H1 (cell line): ENCODE results near the gene SLAMF6. TPM values are rescaled to one million over a fixed set of nuclear protein-coding genes. Genes with fewer than 3 reads are reported as not detected.
A peak's percentile ranks its signal among the peaks of the same experiment; 100 is the strongest.

Source experiments
- CTCF ChIA-PET: fragments of 300-600 bp; sonication (Branson Sonifier 250); formaldehyde crosslinking; loops from one replicate; lab custom pipeline; 2021; ENCODE audit not compliant: partially characterized antibody; lab: Charles Lee
- POLR2A ChIA-PET: fragments of 300-600 bp; sonication (Branson Sonifier 250); formaldehyde crosslinking; loops from one replicate; lab custom pipeline; 2021; ENCODE audit warnings: inconsistent platforms; ENCODE audit not compliant: partially characterized antibody; lab: Charles Lee
- DNase-seq, 2 experiments: peaks; one replicate each; pipeline versions ENCODE4 v3.0.0 to v3.0.0-alpha.2; 2010 to 2022; ENCODE audit warnings: low spot score in 2 of 2, low read depth in 1 of 2, mixed read lengths in 1 of 2
- FAIRE-seq: peaks from 2 replicates; lab custom pipeline; 2011; peaks lifted over from hg19 to GRCh38; lab: Jason Lieb, UNC
- H2AFZ ChIP-seq: 2 replicates; pipeline ENCODE4 v1.8.1; 2012; ENCODE audit warnings: low read length, inconsistent platforms
- H2AK5ac ChIP-seq: 2 replicates; pipeline ENCODE4 v1.6.1; 2013; ENCODE audit warnings: low read depth, low read length
- H2BK120ac ChIP-seq: replicated peaks from 2 replicates; pipeline ENCODE3; 2013; ENCODE audit warnings: low read depth, low read length, inconsistent platforms
- H2BK12ac ChIP-seq: 2 replicates; pipeline ENCODE4 v1.6.1; 2013; ENCODE audit warnings: low read depth, low read length
- H2BK15ac ChIP-seq: 2 replicates; pipeline ENCODE4 v1.6.1; 2013; ENCODE audit warnings: low read length
- H2BK20ac ChIP-seq: 2 replicates; pipeline ENCODE4 v1.6.1; 2013; ENCODE audit warnings: low read length
- H2BK5ac ChIP-seq: 2 replicates; pipeline ENCODE4 v1.6.1; 2013; ENCODE audit warnings: low read depth, low read length
- H3K14ac ChIP-seq: 2 replicates; pipeline ENCODE4 v1.6.1; 2013; ENCODE audit warnings: inconsistent platforms; ENCODE audit not compliant: insufficient read length
- H3K18ac ChIP-seq: 2 replicates; pipeline ENCODE4 v1.6.1; 2013; ENCODE audit warnings: low read length; ENCODE audit errors: extremely low read depth
- H3K23ac ChIP-seq: 2 replicates; pipeline ENCODE4 v1.6.1; 2013; ENCODE audit warnings: inconsistent platforms; ENCODE audit not compliant: insufficient read length
- H3K23me2 ChIP-seq: 2 replicates; pipeline ENCODE4 v1.6.1; 2013; ENCODE audit warnings: low read depth, low read length
- H3K27ac ChIP-seq: 2 replicates; pipeline ENCODE4 v1.6.1; 2011; ENCODE audit warnings: low read depth, low read length, inconsistent platforms
- H3K27me3 ChIP-seq, 4 experiments: replicated peaks in 1 of 4; 1 replicate in 1 of 4; 2 replicates in 3 of 4; pipeline versions ENCODE4 v1.6.1 to v1.8.1; 2011 to 2013; ENCODE audit warnings: low read length in 3 of 4, mild to moderate bottlenecking in 3 of 4, inconsistent platforms in 2 of 4, mixed read lengths in 2 of 4, moderate library complexity in 1 of 4; ENCODE audit not compliant: control insufficient read depth in 3 of 4, insufficient read depth in 3 of 4; ENCODE audit errors: extremely low read depth in 1 of 4
- H3K36me3 ChIP-seq, 4 experiments: 2 replicates each; pipeline versions ENCODE4 v1.6.1 to v1.8.1; 2011 to 2013; ENCODE audit warnings: mild to moderate bottlenecking in 4 of 4, low read length in 3 of 4, moderate library complexity in 2 of 4, control low read depth in 1 of 4, inconsistent platforms in 1 of 4; ENCODE audit not compliant: insufficient read depth in 4 of 4, control insufficient read depth in 2 of 4
- H3K4ac ChIP-seq: replicated peaks from 2 replicates; pipeline ENCODE3; 2013; ENCODE audit warnings: low read length, low read depth, mixed read lengths, inconsistent platforms; ENCODE audit not compliant: insufficient read length
- H3K4me1 ChIP-seq, 4 experiments: replicated peaks in 1 of 4; 1 replicate in 1 of 4; 2 replicates in 3 of 4; pipeline versions ENCODE4 v1.6.1 to v1.8.1; 2011 to 2013; ENCODE audit warnings: low read length in 3 of 4, inconsistent platforms in 2 of 4, mixed read lengths in 1 of 4; ENCODE audit not compliant: insufficient read depth in 4 of 4, control insufficient read depth in 3 of 4
- H3K4me2 ChIP-seq, 2 experiments: 2 replicates each; pipeline versions ENCODE4 v1.6.1 to v1.8.1; 2011 to 2013; ENCODE audit warnings: low read depth in 2 of 2, low read length in 2 of 2, control low read depth in 1 of 2, inconsistent platforms in 1 of 2, mild to moderate bottlenecking in 1 of 2; ENCODE audit not compliant: insufficient read depth in 1 of 2
- H3K4me3 ChIP-seq, 4 experiments: fragments of 200-600, 300-600 bp in 1 of 4; sonication (generic), shearing (Covaris generic), sonication (Bioruptor Twin) in 1 of 4; 2 replicates each; pipeline versions ENCODE4 v1.5.1 to v1.8.1; 2011 to 2016; ENCODE audit warnings: low read length in 4 of 4, low read depth in 3 of 4, control low read depth in 2 of 4, inconsistent platforms in 2 of 4, mild to moderate bottlenecking in 2 of 4, mixed read lengths in 1 of 4, moderate library complexity in 1 of 4; ENCODE audit not compliant: insufficient read depth in 2 of 4; ENCODE audit errors: extremely low read depth in 1 of 4
- H3K56ac ChIP-seq: replicated peaks from 2 replicates; pipeline ENCODE3; 2013; ENCODE audit warnings: low read depth, mild to moderate bottlenecking, mixed read lengths, low read length, inconsistent platforms; ENCODE audit not compliant: insufficient read length
- H3K79me1 ChIP-seq: 2 replicates; pipeline ENCODE4 v1.6.1; 2013; ENCODE audit warnings: low read depth, low read length, control low read depth
- H3K79me2 ChIP-seq, 2 experiments: 2 replicates each; pipeline versions ENCODE4 v1.6.1 to v1.8.1; 2012 to 2013; ENCODE audit warnings: low read length in 2 of 2, mild to moderate bottlenecking in 2 of 2, inconsistent platforms in 1 of 2; ENCODE audit not compliant: insufficient read depth in 2 of 2, control insufficient read depth in 1 of 2
- H3K9ac ChIP-seq, 4 experiments: replicated peaks in 1 of 4; 1 replicate in 1 of 4; 2 replicates in 3 of 4; pipeline versions ENCODE4 v1.6.1 to v1.8.1; 2011 to 2013; ENCODE audit warnings: low read depth in 3 of 4, low read length in 3 of 4, control low read depth in 2 of 4, mild to moderate bottlenecking in 2 of 4, moderate library complexity in 2 of 4, inconsistent platforms in 1 of 4; ENCODE audit errors: extremely low read depth in 1 of 4
- H3K9me3 ChIP-seq, 2 experiments: 2 replicates each; pipeline versions ENCODE4 v1.6.1 to v1.8.1; 2012 to 2013; ENCODE audit warnings: mild to moderate bottlenecking in 2 of 2, moderate library complexity in 2 of 2, control low read depth in 1 of 2, inconsistent platforms in 1 of 2, low read depth in 1 of 2, low read length in 1 of 2, mixed read lengths in 1 of 2; ENCODE audit not compliant: insufficient read depth in 2 of 2
- H4K20me1 ChIP-seq, 2 experiments: replicated peaks in 1 of 2; 2 replicates each; pipeline versions ENCODE3 to v1.8.1; 2011 to 2013; ENCODE audit warnings: inconsistent platforms in 2 of 2, low read length in 2 of 2, mild to moderate bottlenecking in 1 of 2; ENCODE audit not compliant: insufficient read depth in 2 of 2, control insufficient read depth in 1 of 2
- H4K5ac ChIP-seq: 2 replicates; pipeline ENCODE4 v1.6.1; 2013; ENCODE audit warnings: low read length, low read depth, mixed read lengths, inconsistent platforms; ENCODE audit not compliant: insufficient read length
- H4K8ac ChIP-seq: 2 replicates; pipeline ENCODE4 v1.8.0; 2013; ENCODE audit warnings: mild to moderate bottlenecking, moderate library complexity, low read length, inconsistent platforms; ENCODE audit not compliant: insufficient read depth; ENCODE audit errors: extremely low read depth
- H4K91ac ChIP-seq: replicated peaks from 2 replicates; pipeline ENCODE3; 2013; ENCODE audit warnings: low read length, mixed read lengths, inconsistent platforms; ENCODE audit not compliant: insufficient read length
- CTCF ChIP-seq, 3 experiments: IDR thresholded peaks; 1 replicate in 2 of 3; 2 replicates in 1 of 3; pipeline versions ENCODE4 v1.5.1 to v1.6.1; 2011; ENCODE audit warnings: low read length in 3 of 3, mild to moderate bottlenecking in 3 of 3, inconsistent platforms in 2 of 3, low read depth in 1 of 3, moderate library complexity in 1 of 3; ENCODE audit not compliant: insufficient read depth in 1 of 3; ENCODE audit errors: control extremely low read depth in 1 of 3
- MAX ChIP-seq: IDR thresholded peaks from 2 replicates; pipeline ENCODE4 v1.6.1; 2012; ENCODE audit warnings: inconsistent platforms
- WGBS, 2 experiments: shearing (Covaris generic) in 1 of 2; methylation state at CpG; one replicate each; pipeline versions ENCODE4 v1.1.6 to v1.1.7; 2013 to 2015; ENCODE audit warnings: low lambda C conversion rate in 2 of 2, mixed read lengths in 2 of 2, inconsistent platforms in 1 of 2, low coverage in 1 of 2, missing lambda C conversion rate in 1 of 2; ENCODE audit not compliant: insufficient replicate concordance in 2 of 2, insufficient coverage in 1 of 2, insufficient read length in 1 of 2; ENCODE audit errors: extremely low coverage in 1 of 2, missing lambda C conversion rate in 1 of 2; 5-methylcytosine and 5-hydroxymethylcytosine counted together
- polyA plus RNA-seq, 7 experiments: library from polyadenylated mRNA; depleted of rRNA in 3 of 7; stranded (reverse) in 5 of 7; unstranded in 2 of 7; fragments of >200 nt in 5 of 7; fragments of 200-250 nt in 2 of 7; gene quantifications; 1 replicate in 5 of 7; 2 replicates in 1 of 7; 4 replicates in 1 of 7; pipeline versions ENCODE4 v1.2.1 to v1.2.3, GENCODE V29; 2011 to 2013; ENCODE audit warnings: missing spikeins in 2 of 7, mixed read lengths in 2 of 7
- total RNA-seq: library from RNA; stranded (reverse); fragmentation: NEBNext Ultra II Directional; extraction: Animal tissue kit (Norgen Biotek cat#: 25700); gene quantifications from 2 replicates; pipeline ENCODE4 v1.2.1, GENCODE V29; 2021

SLAMF6 gene
- total and polyA plus RNA-seq, 2 of the 8 experiments (the other 6 are each of a cell fraction or from before 2014, with no cell fraction given): not detected

GRCh38 chr1:160519642-160520435 is 3.2 kb downstream of the SLAMF6 start:
- Histone ChIP-seq H3K9ac (no peak overlapping the region), H3K4me1 (peaks cover 3 to 6% (median 5%) of the 10 kb centered on the region in 4 experiments; a peak in 5 of 7 replicates), H3K4ac (no peak overlapping the region), H2BK12ac (no peak overlapping the region), H3K23me2 (no peaks in the 10 kb centered on the region), H3K4me2 (peak overlapping the region in 1 of 2 experiments; percentile 17; a peak in 1 of 4 replicates), H3K9me3 (0 out of 4 replicates have a peak, but pooled peaks cover 0 to 2% of the 10 kb centered on the region in 2 experiments), H3K23ac (no peak overlapping the region), H4K8ac (no peak overlapping the region)
- FAIRE-seq: no peak
- CTCF ChIA-PET: interaction anchor here (1.7 kb wide), 1 partner anchor 9 kb away, joined by 6 read pairs; no protein-coding TSS in a partner anchor
- peak in 1 of 3 experiments; percentile 23; a peak in 1 of 4 replicates for TF ChIP-seq CTCF (IDR thresholded peaks at IDR 0.05; ENCODE audit: control extremely low read depth in 1 of 3, insufficient read depth in 1 of 3, low read depth in 1 of 3, low read length in 3 of 3)
- no peak for TF ChIP-seq MAX
- TF ChIP-seq, all 59 proteins: peak for 1
- 74% methylated on average over 5 of the region's 5 CpGs; no CpG with 5 or more reads in 1 of the 2 experiments for WGBS, 2 experiments
- no peak overlapping the region for H2BK120ac ChIP-seq
- H2AK5ac ChIP-seq: no peak overlapping the region
- H4K5ac ChIP-seq: no peak overlapping the region
- no peaks in the 10 kb centered on the region for H3K79me2 ChIP-seq
- H2AFZ ChIP-seq: peak overlapping the region; percentile 89; the same call in 1 of the 2 replicates
- no peaks in the 10 kb centered on the region for H4K20me1 ChIP-seq
- no peak overlapping the region for H2BK15ac ChIP-seq
- no peaks in the 10 kb centered on the region for H3K27me3 ChIP-seq
- H2BK20ac ChIP-seq: no peak overlapping the region
- H3K4me3 ChIP-seq: no peak overlapping the region
- no peak overlapping the region for H3K27ac ChIP-seq
- no peak for DNase-seq
- H3K36me3 ChIP-seq: no peaks in the 10 kb centered on the region
- no peak overlapping the region for H2BK5ac ChIP-seq
- no peak overlapping the region for H3K18ac ChIP-seq
- no peak overlapping the region for H3K14ac ChIP-seq
- H3K79me1 ChIP-seq: no peaks in the 10 kb centered on the region
- peak overlapping the region; percentile 20 for H4K91ac ChIP-seq
- POLR2A ChIA-PET: no interaction called here
- H3K56ac ChIP-seq: no peak overlapping the region
